D721Med (cell line): ENCODE results near the gene GNG2.

Source experiments
- DNase-seq: peaks from one replicate; pipeline ENCODE4 v3.0.0; 2011; ENCODE audit warnings: low spot score; ENCODE audit not compliant: insufficient read length
- FAIRE-seq: peaks from 2 replicates; lab custom pipeline; 2011; peaks lifted over from hg19 to GRCh38; lab: Jason Lieb, UNC
- CTCF ChIP-seq: IDR thresholded peaks from 2 replicates; pipeline ENCODE4 v1.5.1; 2012; ENCODE audit warnings: mild to moderate bottlenecking, control low read depth; ENCODE audit not compliant: insufficient read depth; ENCODE audit errors: missing control alignments

GNG2 gene

GRCh38 chr14:51823706-51824105, 36.7 kb upstream of the GNG2 start:
- FAIRE-seq = no peak
- no peak for TF ChIP-seq CTCF
- no peak for DNase-seq

DNA sequence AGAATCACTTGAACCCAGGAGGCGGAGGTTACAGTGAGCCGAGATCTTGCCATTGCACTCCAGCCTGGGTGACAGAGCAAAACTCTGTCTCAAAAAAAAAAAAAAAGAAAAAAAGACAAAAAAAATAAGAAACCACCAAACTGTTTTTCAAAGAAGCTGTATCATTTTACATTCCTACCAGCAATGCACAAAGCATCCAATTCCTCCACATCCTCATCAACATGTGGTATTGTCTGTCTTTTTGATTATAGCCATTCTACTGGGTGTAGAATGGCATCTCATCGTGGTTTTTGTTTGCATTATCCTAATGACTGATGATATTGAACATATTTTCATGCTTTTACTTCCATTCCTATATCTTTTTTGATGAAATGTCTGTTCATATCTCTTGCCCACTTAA, 36.2 kb upstream of the GNG2 start:
- FAIRE-seq = no peak
- DNase-seq = no peak
- no peak for TF ChIP-seq CTCF

DNA sequence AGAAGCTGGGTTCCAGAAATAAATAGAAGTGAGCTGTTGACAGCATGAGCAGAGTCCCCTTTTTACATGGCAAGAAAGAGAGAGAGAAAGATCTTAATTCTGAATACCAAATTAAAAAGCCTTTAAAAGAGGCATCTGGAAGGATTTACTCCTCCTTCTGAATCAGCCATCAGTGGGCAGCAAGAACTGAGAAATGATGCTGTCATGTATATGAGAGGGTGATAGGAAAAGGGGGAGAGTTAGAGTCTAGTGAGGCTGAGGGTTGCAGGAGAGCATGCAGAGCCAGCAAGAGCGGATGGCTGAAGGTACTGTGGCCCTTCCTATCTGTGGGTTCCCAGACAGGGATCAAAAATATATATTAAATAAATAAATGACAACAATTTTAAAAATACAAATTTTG, 34.5 kb upstream of the GNG2 start:
- no peak for FAIRE-seq
- no peak for TF ChIP-seq CTCF
- DNase-seq = no peak

DNA sequence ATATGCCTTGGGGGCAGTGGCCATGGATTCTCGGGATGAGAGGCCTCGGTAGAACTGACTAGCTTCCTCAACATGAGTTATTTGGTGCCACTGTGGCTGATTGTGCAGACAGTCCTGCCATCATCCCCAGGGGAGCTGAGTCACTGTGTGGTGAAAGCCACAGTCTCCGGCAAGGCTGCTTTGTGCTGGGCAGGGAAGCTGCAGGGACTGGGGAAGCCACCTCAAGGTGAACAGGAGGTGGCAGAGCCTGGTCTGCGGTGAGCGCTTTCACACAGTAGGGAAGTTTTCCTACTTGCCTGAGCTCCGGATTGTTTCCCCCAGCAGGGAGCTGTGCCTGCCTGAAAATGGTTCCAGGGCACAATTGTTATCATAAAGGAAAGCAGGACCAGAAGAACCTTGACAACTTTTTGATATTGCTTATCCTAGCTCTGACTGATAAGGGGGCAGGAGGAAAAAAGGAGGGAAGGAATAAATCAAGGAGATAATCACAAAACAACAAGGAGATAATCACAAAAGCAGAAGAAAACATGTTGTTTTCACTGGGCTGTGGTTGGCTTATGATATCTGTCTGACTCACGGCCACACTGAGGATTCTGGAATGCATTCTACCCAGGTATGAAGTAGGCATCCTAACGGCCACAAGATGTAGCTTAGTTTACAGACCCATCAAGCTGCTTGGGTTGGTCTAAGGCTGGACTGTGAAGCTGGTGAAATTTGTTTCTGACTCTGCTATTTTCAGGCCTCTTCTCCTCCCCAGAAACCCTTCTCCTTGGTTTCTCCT, 32.2 kb upstream of the GNG2 start:
- DNase-seq (no peak), FAIRE-seq (no peak)
- no peak for TF ChIP-seq CTCF

- DNase-seq = no peak
- no peak for TF ChIP-seq CTCF
- FAIRE-seq = no peak
Observed at GRCh38 chr14:51834240-51834639, 26.2 kb upstream of the GNG2 start.

DNA sequence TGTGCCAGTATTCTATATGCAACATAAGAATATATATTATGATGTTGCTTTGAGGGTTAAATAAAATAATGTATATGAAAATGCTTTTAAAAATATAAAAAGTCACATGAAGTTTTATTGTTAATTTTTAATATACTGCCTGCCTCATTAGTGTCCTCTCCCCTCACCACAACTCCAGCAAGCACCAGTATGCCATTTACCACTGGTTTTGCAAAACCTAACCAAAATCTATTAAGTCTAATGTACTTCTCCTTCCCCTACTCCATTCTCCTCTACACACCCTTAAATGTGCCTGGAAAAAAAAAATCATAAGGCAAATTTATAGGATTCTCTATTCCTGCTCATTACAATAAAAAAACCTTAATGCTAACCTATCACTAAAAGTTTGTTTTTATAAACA, 24.0 kb upstream of the GNG2 start:
- DNase-seq = no peak
- no peak for TF ChIP-seq CTCF
- FAIRE-seq = no peak

DNA sequence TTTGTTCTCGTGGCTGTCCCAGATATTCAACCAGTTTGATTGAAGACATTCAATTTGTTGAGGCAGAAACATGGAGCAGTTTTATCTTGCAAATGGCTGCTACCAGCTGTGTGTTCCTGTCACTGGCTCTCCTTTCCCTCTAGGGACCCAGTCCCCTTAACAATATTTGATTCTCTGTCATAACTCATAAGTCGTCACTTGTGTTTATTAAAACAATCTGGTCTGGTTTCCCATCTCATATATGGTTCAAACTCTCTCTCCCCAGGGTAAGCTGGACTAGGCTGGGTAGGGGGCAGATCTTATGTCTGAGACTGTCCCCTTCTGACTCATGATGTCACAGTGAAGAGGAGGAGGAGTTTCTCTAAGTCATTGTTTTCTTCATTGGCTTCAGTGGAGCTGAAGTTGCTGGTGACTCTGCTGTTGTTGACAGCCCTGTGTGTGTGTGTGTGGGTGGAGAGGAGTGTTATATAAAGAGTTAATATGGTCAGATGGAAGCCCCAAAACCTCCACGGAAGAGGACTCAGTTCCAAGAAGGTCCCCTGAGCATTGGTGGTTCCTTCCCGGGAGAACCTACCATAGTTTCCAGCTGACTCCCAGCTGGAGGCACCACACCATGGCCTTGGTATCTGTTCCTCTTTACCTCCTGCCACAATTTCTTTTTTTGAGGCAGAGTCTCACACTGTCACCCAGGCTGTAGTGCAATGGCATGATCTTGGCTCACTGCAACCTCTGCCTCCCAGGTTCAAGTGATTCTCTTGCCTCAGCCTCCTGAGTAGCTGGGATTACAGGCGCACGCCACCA, 16.1 kb upstream of the GNG2 start:
- FAIRE-seq (no peak), DNase-seq (no peak)
- no peak for TF ChIP-seq CTCF
